ENCODE results near the gene ALPP.
"Not testable (repeated sequence)": the region's sequence is repeated elsewhere in the genome, so short reads cannot be mapped to it uniquely, and the experiment has no call there.

The ALPP gene

GRCh38 chr2:232376260-232376659, 2.3 kb upstream of the ALPP start:
- H3K4me3 ChIP-seq (ENCODE audit: low read depth, low read length) = no peak overlapping the region
- H3K36me3 ChIP-seq (ENCODE audit: control insufficient read depth, insufficient read depth, low read length) = no peaks in the 10 kb centered on the region
- no peaks in the 10 kb centered on the region for H3K27me3 ChIP-seq (ENCODE audit: control insufficient read depth, insufficient read depth, low read length)
- H3K27ac ChIP-seq (ENCODE audit: low read depth, low read length) = no peak overlapping the region
- H3K9ac ChIP-seq (ENCODE audit: low read depth, low read length) = no peak overlapping the region
- H3K9me3 ChIP-seq (ENCODE audit: control insufficient read depth, insufficient read depth, low read length) = no peaks in the 10 kb centered on the region
- peaks cover 14% of the 10 kb centered on the region for H3K4me1 ChIP-seq (ENCODE audit: control insufficient read depth, insufficient read depth, low read length)

- Histone ChIP-seq H3K4me3 (ENCODE audit: low read depth, low read length) (no peak overlapping the region), H3K4me1 (ENCODE audit: control insufficient read depth, insufficient read depth, low read length) (peaks cover 14% of the 10 kb centered on the region), H3K27ac (ENCODE audit: low read depth, low read length) (no peak overlapping the region), H3K36me3 (ENCODE audit: control insufficient read depth, insufficient read depth, low read length) (no peaks in the 10 kb centered on the region), H3K9me3 (ENCODE audit: control insufficient read depth, insufficient read depth, low read length) (no peaks in the 10 kb centered on the region), H3K27me3 (ENCODE audit: control insufficient read depth, insufficient read depth, low read length) (no peaks in the 10 kb centered on the region), H3K9ac (ENCODE audit: low read depth, low read length) (no peak overlapping the region)
These were observed 1.8 kb upstream of the ALPP start for GRCh38 chr2:232376713-232377112.

DNA sequence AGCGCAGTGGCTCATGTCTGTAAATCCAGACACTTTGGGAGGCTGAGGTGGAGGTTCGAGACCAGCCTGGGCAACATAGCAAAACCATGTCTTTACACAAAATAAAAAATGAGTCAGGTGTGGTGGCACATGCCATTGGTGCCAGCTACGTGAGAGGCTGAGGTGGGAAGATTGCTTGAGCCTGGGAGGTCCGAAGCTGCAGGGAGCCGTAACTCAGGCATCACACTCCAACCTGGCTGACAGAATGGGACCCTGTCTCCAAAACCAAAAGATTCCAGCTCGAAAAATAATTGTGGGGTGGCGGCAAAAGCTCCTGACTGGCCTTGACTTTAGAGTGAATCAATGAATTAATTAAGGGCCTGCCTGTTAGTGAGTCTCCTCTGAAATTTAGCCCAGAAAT, 1.2 kb upstream of the ALPP start:
- Histone ChIP-seq H3K36me3 (ENCODE audit: control insufficient read depth, insufficient read depth, low read length) (no peaks in the 10 kb centered on the region), H3K4me3 (ENCODE audit: low read depth, low read length) (no peak overlapping the region), H3K9me3 (ENCODE audit: control insufficient read depth, insufficient read depth, low read length) (no peaks in the 10 kb centered on the region), H3K27ac (ENCODE audit: low read depth, low read length) (no peak overlapping the region), H3K4me1 (ENCODE audit: control insufficient read depth, insufficient read depth, low read length) (peaks cover 18% of the 10 kb centered on the region), H3K27me3 (ENCODE audit: control insufficient read depth, insufficient read depth, low read length) (0 out of 2 replicates have a peak, but pooled peaks cover 3% of the 10 kb centered on the region), H3K9ac (ENCODE audit: low read depth, low read length) (no peak overlapping the region)

GRCh38 chr2:232377841-232378734, 463 bp upstream of the ALPP start:
- H3K4me1 ChIP-seq (ENCODE audit: control insufficient read depth, insufficient read depth, low read length) = peaks cover 18% of the 10 kb centered on the region
- H3K9me3 ChIP-seq (ENCODE audit: control insufficient read depth, insufficient read depth, low read length) = no peaks in the 10 kb centered on the region
- H3K27ac ChIP-seq (ENCODE audit: low read depth, low read length) = no peak overlapping the region
- H3K27me3 ChIP-seq (ENCODE audit: control insufficient read depth, insufficient read depth, low read length) = 0 out of 2 replicates have a peak, but pooled peaks cover 5% of the 10 kb centered on the region
- no peak overlapping the region for H3K4me3 ChIP-seq (ENCODE audit: low read depth, low read length)
- H3K36me3 ChIP-seq (ENCODE audit: control insufficient read depth, insufficient read depth, low read length) = no peaks in the 10 kb centered on the region
- H3K9ac ChIP-seq (ENCODE audit: low read depth, low read length) = no peak overlapping the region

DNA sequence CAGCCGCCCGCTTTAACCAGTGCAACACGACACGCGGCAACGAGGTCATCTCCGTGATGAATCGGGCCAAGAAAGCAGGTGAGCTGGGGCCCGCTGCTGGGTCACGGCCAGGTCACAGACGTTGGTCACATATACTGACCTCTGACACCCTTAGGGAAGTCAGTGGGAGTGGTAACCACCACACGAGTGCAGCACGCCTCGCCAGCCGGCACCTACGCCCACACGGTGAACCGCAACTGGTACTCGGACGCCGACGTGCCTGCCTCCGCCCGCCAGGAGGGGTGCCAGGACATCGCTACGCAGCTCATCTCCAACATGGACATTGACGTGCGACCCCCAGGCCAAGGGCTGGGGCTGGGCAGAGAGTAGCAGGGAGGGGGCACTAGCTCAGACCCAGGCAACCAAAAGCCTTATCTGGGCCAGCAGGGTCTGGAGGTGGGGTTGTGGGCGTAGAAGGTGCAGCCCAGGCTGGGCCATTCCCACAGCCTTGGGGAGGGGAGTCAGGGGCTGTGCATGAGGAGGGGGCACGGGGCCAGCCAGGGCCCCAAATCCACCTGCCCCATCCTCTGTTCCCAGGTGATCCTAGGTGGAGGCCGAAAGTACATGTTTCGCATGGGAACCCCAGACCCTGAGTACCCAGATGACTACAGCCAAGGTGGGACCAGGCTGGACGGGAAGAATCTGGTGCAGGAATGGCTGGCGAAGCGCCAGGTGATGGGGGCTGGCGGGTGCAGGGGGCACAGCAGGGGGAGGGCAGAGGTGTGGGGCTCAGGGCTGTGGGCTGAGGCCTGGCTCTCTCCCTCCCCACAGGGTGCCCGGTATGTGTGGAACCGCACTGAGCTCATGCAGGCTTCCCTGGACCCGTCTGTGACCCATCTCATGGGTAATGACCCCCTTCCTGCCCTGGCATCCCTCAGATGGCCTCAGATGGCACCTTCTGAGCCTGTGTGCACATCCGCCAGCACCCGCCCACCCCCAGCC, 1.3 kb downstream of the ALPP start:
- not testable (repeated sequence) for H3K4me3 ChIP-seq (ENCODE audit: low read depth, low read length); H3K9me3 ChIP-seq (ENCODE audit: control insufficient read depth, insufficient read depth, low read length); H3K9ac ChIP-seq (ENCODE audit: low read depth, low read length); H3K36me3 ChIP-seq (ENCODE audit: control insufficient read depth, insufficient read depth, low read length); H3K27ac ChIP-seq (ENCODE audit: low read depth, low read length)
- peaks cover 15% of the 10 kb centered on the region for H3K27me3 ChIP-seq (ENCODE audit: control insufficient read depth, insufficient read depth, low read length)
- peaks cover 14% of the 10 kb centered on the region for H3K4me1 ChIP-seq (ENCODE audit: control insufficient read depth, insufficient read depth, low read length)

DNA sequence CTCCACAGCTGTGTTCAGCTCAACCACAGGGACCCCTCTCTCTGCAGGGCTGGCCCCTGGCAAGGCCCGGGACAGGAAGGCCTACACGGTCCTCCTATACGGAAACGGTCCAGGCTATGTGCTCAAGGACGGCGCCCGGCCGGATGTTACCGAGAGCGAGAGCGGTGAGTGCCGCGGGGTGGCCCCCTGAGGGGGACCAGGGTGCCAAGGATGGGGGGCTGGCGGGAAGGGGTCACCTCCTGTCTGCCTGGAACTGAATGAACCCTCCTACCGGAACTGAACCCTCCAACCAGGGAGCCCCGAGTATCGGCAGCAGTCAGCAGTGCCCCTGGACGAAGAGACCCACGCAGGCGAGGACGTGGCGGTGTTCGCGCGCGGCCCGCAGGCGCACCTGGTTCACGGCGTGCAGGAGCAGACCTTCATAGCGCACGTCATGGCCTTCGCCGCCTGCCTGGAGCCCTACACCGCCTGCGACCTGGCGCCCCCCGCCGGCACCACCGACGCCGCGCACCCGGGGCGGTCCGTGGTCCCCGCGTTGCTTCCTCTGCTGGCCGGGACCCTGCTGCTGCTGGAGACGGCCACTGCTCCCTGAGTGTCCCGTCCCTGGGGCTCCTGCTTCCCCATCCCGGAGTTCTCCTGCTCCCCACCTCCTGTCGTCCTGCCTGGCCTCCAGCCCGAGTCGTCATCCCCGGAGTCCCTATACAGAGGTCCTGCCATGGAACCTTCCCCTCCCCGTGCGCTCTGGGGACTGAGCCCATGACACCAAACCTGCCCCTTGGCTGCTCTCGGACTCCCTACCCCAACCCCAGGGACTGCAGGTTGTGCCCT, 2.9 kb downstream of the ALPP start:
- not testable (repeated sequence) for H3K27ac ChIP-seq (ENCODE audit: low read depth, low read length); H3K9ac ChIP-seq (ENCODE audit: low read depth, low read length); H3K9me3 ChIP-seq (ENCODE audit: control insufficient read depth, insufficient read depth, low read length); H3K36me3 ChIP-seq (ENCODE audit: control insufficient read depth, insufficient read depth, low read length); H3K4me3 ChIP-seq (ENCODE audit: low read depth, low read length)
- Histone ChIP-seq H3K4me1 (ENCODE audit: control insufficient read depth, insufficient read depth, low read length) (peaks cover 11% of the 10 kb centered on the region), H3K27me3 (ENCODE audit: control insufficient read depth, insufficient read depth, low read length) (peaks cover 30% of the 10 kb centered on the region)

- H3K27me3 ChIP-seq (ENCODE audit: control insufficient read depth, insufficient read depth, low read length) = peaks cover 42% of the 10 kb centered on the region
- no peak overlapping the region for H3K9ac ChIP-seq (ENCODE audit: low read depth, low read length)
- H3K4me1 ChIP-seq (ENCODE audit: control insufficient read depth, insufficient read depth, low read length) = peaks cover 9% of the 10 kb centered on the region
These were observed 4.0 kb downstream of the ALPP start for GRCh38 chr2:232382331-232383225.

GRCh38 chr2:232384466-232384865, 5.9 kb downstream of the ALPP start:
- peaks cover 60% of the 10 kb centered on the region for H3K27me3 ChIP-seq (ENCODE audit: control insufficient read depth, insufficient read depth, low read length)
- no peak overlapping the region for H3K4me3 ChIP-seq (ENCODE audit: low read depth, low read length)
- no peaks in the 10 kb centered on the region for H3K36me3 ChIP-seq (ENCODE audit: control insufficient read depth, insufficient read depth, low read length)
- no peak overlapping the region for H3K27ac ChIP-seq (ENCODE audit: low read depth, low read length)
- H3K9ac ChIP-seq (ENCODE audit: low read depth, low read length) = no peak overlapping the region
- H3K4me1 ChIP-seq (ENCODE audit: control insufficient read depth, insufficient read depth, low read length) = peaks cover 18% of the 10 kb centered on the region
- no peaks in the 10 kb centered on the region for H3K9me3 ChIP-seq (ENCODE audit: control insufficient read depth, insufficient read depth, low read length)

More at GRCh38 chr2:232382331-232383225, 4.0 kb downstream of the ALPP start:
- Histone ChIP-seq H3K9me3 (ENCODE audit: control insufficient read depth, insufficient read depth, low read length) (no peaks in the 10 kb centered on the region), H3K4me3 (ENCODE audit: low read depth, low read length) (no peak overlapping the region), H3K36me3 (ENCODE audit: control insufficient read depth, insufficient read depth, low read length) (no peaks in the 10 kb centered on the region), H3K27ac (ENCODE audit: low read depth, low read length) (no peak overlapping the region)

GRCh38 chr2:232385058-232385457, 6.5 kb downstream of the ALPP start:
- Histone ChIP-seq H3K4me1 (ENCODE audit: control insufficient read depth, insufficient read depth, low read length) (peaks cover 21% of the 10 kb centered on the region), H3K27me3 (ENCODE audit: control insufficient read depth, insufficient read depth, low read length) (peaks cover 66% of the 10 kb centered on the region)
- H3K4me3 ChIP-seq (ENCODE audit: low read depth, low read length); H3K36me3 ChIP-seq (ENCODE audit: control insufficient read depth, insufficient read depth, low read length); H3K27ac ChIP-seq (ENCODE audit: low read depth, low read length); H3K9me3 ChIP-seq (ENCODE audit: control insufficient read depth, insufficient read depth, low read length); H3K9ac ChIP-seq (ENCODE audit: low read depth, low read length): not testable (repeated sequence)

Data from HUES48 (cell line).